HG02981 (cell line): ENCODE data around the gene TMEM200B.
"Not testable (repeated sequence)": the region's sequence is repeated elsewhere in the genome, so short reads cannot be mapped to it uniquely, and the experiment has no call there.

ENCODE experiments used
- ATAC-seq: cut with Tn5 transposase; IDR thresholded peaks from one replicate; pipeline ENCODE4 v1.9.1; 2021; ENCODE audit warnings: mild to moderate bottlenecking, moderate library complexity; ENCODE audit not compliant: unreplicated experiment

TMEM200B gene

DNA sequence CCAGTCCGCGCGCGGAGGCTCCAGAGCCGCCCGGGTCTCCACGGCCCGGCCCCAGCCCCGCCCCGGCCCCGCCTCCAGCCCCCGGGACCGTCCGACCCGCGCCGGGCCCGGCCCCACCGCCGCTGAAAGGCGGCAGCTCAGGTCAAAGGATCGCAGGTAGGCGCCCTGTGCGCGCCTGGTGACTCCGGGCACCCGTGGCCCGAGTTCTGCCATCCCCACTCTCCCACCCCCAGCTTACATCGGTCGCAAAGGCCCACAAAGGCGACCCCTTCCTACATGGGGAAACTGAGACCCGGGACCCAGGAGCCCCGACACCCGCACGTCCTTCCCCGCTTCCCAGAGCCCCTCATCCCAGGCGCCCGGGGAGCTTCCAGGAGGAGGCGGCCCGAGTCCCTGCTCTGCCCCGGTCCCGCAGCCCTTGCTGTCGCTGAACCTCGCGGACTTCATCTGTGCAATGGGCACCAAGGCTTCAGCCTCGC is at the start of gene TMEM200B:
Gene TMEM200B (minus strand): TSS at position 17 of the 479 bp plus-strand sequence. CDS start 2,075 bp downstream, outside the sequence.
- no peak for ATAC-seq

DNA sequence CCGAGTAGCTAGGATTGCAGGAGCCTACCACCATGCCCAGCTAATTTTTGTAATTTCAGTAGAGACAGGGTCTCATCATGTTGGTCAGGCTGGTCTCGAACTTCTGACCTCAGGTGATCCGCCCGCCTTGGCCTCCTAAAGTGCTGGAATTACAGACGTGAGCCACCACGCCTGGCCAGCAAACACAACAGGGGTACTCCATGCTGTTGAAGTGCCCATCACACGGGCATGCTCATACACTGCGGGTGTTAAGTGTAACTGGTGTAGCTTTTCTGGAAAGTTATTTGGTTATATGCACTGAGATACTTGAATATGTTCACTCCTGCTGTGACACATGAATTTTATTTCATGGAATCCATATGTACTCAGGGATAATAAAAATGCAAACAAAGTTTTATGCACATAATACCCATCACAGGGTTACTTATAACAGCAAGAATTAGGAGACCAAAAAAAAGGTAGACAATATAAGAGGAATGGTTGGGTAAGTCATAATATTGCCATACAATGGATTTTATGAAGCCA is 48.8 kb upstream of the TMEM200B start:
- no peak for ATAC-seq

DNA sequence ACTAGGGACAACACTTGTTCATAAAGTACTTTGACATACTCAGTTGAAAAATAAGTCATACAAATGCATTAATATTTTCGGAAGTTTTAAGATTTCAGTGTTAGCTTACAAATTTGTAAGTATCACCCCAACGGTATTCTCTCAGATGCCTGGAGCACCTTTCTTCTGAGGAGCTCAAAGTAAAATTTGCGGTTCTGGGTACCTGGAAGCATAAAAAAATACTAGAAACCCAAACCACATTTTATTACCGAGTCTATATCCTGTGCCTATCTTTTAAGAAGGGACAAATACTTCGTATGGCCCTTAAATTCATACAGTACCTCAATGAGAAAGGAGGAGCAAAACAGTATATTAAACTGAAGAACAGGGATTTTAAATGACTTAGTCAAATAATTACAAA is 47.8 kb upstream of the TMEM200B start:
- ATAC-seq: no peak

DNA sequence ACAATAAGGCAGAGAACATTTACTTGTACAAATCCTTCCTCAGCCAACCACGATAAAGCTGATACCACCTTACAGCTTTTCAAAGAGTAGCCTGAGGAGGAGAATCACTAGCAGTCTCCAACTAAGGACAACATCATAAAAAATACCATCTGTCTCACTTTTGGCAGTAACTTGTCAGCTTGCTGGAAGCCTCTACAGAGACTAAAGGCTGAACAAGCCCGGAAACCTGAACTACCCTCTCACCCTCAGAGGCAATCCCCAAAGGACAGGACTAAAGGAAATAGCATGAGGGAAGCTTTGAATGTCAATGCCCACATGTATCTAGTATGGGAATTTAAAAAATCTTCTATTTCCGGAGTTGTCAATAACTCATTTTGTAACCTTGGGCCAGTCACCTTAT is 47.4 kb upstream of the TMEM200B start:
- no peak for ATAC-seq

DNA sequence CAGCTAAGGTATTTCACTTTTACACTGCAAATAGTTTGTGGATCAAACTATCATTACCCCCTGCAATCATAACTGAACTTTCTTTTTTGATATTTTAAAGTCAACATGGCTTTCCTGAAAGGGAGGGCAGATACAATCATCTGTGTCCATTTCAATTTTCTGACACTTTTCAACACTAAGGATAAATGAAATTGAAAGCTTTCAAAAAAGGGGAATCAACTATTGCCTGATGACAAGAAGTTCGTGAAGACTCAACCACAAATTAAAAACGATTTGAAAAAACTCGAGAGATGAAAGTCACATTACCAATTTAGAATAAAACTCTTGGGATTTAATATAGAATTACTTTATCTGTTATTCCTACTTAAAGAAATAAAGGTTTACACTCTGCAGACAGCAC is 46.3 kb upstream of the TMEM200B start:
- no peak for ATAC-seq

DNA sequence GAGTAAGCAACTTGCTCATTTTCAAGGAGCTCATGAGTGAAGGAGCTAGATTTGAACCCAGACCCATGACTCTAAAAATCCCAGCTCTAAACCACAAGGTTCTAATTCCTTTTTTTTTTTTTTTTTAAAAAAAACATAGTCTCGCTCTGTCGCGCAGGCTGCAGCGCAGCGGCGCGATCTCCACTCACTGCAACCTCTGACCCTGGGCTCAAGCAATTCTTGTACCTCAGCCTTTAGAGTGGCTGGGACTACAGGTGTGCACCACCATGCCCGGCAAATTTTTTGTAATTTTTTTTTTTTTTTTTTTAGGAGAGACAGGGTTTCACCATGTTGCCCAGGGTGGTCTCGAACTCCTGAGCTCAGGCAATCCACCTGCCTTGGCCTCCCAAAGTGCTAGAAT is 44.2 kb upstream of the TMEM200B start:
- ATAC-seq: no peak

DNA sequence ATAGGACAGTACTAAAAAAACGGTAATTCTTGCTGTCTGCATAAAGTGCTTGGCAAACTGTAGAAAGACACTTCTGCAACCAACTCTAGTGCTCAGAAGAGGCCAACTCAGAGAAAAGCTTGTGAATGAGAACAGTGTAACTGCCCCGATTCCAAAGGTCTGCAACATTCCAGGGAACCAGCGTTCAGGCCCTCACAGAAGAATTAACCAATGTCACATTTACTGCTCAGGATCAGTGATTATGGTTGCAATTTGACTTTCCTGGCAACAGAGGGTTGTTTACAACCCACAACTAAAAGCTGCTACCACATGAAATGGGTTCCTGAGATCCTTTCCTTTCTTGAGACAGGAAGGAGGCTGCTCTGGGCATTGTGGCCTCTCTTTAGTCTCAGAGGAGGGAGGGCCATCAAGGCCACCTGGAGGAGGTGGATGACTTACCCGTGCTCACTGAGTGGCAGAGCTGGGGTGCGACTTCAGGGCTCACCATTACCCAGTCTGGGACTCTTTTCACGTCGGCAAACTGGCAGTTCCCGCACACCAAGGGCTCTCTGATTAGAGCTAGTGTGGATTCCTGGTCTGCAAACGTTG is 42.7 kb upstream of the TMEM200B start:
- no peak for ATAC-seq

DNA sequence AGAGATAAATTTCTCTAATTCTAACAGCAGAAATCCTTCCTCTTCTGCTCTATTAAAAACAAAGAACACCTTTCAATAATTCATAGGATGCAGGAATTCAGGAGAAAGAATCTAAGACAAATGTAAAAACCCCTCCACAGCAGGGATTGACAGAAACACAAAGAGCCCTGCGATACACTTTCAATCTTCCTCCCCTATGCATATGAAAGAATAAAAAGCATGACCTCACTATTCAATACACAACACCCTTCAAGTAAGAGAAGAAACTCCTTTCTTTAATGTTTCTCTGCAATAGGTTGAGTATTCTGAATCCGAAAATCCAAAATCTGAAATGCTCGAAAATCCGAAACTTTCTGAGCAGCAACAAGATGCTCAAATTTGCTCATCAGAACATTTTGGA is 40.9 kb upstream of the TMEM200B start:
- ATAC-seq: no peak

DNA sequence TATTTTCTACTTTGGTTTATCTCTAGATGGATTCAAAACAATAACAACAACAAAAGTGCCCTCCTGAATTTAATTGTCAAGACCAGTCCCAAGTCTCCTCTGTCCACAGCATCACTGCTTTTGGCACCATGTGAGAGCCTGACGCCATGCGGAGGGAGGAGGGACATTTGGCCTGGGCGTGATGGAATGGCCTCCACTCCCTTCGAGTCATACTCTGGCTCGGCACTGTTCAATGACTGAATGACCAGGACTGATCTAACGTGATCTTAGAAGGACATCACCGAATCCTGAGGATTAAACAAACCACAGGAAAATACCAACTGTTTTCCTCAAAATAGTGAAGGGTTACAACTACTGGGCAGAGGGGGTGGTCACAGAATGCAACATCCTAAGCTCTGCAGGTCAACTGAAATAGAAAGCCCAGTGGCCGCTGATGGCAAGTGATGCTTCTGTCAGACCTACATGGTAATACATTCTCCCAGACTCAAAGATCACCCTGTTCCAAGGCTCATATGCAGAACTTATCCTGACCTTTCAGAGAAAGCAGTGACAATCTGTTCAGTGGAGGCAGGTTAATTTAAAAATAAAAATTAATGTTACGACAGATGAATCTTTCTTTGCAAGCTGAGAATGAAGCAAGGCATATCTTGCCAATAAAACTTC is 38.9 kb upstream of the TMEM200B start:
- no peak for ATAC-seq

DNA sequence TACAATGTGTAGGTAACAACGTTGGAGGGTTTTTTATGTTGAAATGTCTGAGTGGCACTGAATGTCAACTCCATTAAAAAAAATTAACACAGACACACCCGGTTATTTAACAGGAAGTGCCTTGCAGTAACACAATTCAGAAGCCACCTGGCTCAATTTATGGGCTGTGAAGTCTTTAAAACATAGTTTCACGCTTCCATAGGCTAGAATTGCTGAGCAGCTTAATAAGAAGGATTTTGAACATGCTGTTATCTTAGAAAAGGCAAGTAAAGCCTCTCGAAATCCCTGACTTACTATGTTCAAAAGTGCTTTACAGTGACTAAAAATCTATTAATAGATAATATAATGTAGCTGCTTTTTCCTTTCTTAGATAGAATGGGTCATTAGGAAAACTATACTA is 38.3 kb upstream of the TMEM200B start:
- ATAC-seq: no peak

DNA sequence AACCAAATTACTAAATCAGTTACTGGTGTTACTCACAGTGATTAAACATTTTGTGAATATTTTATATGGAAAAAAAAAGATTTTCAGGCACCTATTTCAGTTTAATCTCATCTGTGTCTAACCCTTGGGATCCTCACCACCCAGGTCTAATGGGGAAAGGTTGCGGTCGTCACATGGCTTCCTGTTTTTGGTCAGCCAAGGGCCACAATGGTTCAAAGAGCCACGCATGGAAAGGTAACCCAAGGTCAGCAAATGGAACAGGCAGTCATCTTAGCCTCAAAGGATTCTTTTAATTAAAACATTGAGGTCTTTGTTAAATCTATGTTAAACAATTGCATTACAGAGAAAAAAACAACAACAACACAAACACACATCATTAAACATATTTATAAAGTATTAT is 36.1 kb upstream of the TMEM200B start:
- no peak for ATAC-seq

DNA sequence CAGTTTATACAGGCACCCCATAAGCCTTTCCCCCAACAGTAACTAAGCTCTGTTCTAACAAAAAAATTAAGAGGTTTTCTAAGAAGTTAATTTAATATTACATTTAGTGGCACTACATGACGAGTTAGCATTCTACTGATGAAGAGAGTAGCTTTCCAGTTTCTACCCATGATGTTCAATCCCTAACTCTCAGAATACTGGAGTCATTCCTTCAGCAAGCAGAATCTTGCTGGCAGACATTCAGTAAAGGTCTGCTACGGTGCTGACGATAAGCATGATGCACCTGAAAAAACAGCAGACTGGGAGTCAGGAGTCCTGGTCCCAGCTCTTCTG is 33.5 kb upstream of the TMEM200B start:
- no peak for ATAC-seq

DNA sequence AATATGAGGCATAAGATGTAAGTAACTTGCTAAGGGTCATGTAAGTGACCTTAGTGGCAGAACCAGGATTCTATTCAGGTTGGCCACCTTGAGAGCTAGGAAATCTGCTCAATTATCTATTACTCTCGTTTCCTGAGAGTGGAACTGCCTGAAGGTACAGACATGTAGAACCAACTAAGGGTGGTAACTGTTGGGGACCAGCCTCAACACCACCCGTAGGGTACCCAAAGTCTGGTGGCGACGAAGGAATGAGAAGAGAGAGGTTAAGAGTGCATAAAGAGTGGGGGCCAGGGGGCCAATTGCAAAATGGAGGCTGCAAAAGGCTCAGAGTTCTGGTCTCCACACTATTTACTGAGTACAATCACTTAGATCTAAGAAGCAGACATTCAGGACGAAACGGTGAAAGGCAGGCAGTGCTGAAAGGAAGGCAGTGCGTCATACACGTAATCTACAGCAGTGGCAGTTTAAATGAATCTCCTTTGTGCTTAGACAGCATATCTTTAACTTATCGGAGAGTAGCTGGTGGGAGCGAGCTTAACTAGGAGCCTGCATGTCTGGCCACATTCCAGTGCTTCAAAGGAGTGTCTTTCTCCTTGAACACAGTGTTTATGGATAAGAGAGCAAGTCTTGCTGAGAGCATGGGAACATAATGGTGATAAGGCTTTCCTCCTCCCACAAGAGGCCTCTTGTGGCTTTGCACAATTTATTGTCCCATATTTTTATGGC is 33.0 kb upstream of the TMEM200B start:
- ATAC-seq: no peak

DNA sequence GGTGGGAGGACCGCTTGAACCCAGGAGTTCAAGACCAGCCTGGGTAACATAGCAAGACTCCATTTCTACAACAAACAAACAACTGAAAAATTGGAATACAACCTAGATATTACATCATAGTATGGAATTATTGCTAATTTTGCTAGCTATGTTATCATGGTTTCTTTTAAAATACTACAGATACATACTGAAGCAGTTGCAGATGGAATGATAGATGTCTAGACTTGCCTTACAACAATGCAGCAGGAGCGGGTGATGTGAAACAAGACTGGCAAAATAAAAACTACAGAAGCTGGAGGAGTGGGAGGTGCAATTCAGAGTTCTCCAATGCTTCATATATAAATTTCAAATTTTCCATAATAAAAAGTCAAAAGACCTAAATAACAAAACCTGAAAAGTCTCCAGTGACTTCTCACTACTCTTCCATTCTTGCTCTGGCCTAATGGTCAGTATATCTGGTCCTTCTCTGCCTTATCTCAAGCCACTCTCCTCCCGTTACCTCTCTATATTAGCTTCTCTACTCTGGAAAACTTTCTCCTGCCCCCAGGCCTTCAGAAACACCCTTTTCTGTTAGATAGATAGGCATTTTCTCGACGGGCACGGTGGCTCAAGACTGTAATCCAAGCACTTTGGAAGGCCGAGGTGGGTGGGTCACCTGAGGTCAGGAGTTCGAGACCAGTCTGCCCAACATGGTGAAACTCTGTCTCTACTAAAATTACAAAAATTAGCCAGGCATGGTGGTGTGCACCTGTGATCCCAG is 28.5 kb upstream of the TMEM200B start:
- ATAC-seq: no peak

DNA sequence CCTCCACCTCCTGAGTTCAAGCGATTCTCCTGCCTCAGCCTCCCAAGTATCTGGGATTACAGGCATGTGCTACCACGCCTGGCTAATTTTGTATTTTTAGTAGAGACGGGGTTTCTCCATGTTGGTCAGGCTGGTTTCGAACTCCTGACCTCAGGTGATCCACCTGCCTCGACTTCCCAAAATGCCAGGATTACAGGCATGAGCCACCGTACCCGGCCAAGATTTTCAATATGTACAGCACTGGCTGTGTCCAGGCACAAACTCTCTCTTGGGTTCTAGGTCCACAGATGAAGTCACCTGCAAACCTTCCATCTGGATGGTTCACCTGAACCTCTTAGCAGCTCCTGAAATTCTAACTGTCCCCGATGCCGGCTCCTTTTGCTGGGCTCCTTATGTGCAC is 26.6 kb upstream of the TMEM200B start:
- ATAC-seq: not testable (repeated sequence)

DNA sequence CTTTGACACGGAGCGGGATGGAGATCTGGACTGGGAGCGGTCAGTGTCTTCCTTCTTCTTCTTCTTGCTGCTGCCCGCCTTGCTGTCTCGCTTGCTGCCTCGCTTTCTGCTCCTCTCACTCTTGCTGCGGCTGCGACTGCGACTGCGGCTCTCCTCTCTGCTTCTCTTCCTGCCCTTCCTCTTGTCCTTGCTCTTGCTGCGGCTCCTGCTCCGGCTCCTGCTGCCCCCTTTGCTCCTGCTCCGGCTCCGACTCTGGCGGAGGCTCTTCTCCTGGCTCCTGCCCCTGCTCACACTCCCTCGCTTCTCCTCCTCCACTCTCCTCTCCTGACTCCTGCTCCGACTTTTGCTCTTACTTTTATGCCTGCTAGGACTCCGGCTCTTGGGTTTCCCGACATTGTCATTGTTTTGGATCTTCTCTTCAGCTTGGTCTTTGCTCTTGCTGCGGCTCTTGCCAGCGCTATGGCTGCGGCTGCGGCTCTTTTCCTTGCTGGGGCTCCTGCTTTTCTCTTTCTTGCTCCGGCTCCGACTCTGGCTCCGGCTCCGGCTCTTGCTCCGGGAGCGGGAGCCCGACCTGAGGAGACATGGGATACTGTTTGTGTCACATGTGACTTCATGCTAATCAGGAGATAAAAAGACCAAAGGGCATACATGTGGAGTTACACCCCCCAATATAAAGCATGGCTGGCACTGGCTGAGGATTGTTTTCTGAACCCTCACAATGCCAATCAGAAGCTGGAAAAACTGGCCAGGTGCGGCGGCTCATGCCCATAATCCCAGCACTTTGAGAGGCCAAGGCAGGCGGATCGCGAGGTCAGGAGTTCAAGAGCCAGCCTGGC is 25.2 kb upstream of the TMEM200B start:
- ATAC-seq: no peak

DNA sequence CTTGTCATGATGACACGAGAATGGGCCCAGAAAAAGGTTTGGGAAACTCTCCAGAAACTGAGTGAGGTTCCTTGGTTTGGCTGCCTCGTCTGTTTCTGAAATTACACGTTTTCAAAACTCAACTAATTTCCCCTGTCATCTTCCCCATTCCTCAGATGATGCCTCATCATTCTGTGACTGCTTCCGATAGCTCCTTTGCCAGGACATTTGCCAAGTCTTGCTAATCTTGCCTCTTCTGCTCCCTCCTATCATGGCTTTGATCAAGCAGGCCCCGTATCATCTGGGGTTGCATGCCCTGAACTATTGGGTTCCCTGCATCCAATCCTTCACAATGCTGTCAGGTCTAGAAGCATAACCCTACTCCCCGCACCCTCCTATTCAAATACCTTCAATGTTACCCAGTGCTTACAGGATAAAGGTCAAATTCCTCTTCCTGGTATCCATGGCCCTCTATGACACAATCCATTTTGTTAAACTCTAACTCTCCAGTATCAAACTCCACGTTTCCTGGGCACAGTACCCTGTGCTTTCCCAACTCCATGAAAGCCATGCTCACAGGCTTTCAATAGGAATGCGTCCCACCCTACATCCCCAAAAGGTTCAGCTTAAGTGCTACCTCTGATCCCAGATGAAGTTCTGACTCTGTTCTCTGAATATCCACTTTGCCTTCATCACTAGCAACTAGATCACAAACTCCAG is 22.2 kb upstream of the TMEM200B start:
- no peak for ATAC-seq

DNA sequence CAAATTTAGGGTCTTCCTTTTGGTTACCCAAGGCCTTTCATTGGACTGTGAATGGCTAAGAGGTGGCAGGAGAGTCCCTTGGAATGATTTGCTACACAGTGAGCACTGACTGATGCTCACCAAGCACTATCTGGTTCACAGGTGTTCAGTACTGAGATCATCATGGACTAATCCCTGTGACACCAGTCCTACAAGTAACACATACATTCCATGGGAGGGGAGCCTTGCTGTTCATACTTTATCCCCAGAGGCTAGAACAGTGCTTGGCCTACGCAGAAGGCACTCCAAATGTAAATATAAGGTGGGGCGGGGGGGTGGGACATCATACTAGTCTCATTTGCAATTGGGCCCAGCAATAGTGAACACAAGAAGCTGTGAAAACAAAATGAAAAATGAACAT is 20.5 kb upstream of the TMEM200B start:
- ATAC-seq: no peak

DNA sequence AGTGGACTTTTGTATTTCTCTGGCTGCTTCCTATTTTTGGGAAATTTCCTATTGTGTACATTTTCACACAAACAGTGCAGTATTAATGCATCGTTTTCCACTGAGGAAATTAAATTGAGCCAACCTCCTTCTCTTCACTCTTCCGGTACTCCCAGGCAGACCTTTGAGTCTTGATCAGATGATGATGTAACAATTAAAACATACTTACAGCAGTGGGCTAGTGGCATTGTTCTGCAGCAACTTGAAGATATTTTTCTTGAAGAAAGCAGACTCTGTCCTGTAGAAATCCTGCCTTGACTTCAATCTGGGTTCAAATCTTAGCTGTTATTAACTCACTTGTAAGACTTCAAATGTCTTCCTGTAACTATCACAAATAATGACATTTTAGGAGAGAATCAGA is 19.0 kb upstream of the TMEM200B start:
- no peak for ATAC-seq

DNA sequence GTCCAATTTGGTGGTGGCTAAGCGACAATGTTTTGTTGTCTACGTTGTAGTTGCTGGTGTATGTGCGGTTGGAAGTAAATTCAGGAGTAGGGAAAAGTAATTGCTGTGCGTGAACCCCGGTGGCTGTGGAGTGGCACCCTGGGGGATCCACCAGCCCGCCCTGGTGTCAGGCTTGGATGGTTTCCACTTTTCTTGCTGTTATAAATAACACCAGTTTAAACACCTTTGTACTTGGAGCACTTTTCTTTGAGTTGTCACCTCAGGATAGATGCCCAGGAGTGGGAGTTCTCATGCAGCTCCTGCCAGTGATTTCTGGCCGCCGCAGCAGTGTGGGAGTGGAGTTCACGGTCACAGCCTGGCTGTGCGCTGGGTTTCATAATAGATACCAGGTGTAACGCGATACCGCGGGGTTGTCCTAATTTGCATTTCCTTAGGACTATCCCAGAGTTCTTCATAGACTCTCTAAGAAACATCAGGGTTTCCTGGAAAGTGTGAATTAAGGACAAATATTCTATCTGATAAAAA is 12.8 kb upstream of the TMEM200B start:
- ATAC-seq: no peak
